Esophagus muscularis mucosa (tissue), 4 donors: Measurements from ENCODE around the gene HOXB9.

ENCODE experiments used
- EP300 ChIP-seq: sonication (generic); formaldehyde crosslinking; IDR thresholded peaks from one replicate; pipeline ENCODE4 v1.6.1; 2017; ENCODE audit warnings: antibody characterized with exemption
- POLR2A ChIP-seq: fragments of 450-650 bp; IDR thresholded peaks from one replicate; pipeline ENCODE4 v1.6.1; 2017; ENCODE audit warnings: antibody characterized with exemption, moderate library complexity, mild to moderate bottlenecking, low read depth
- POLR2AphosphoS5 ChIP-seq, 2 donors: sonication (generic); formaldehyde crosslinking; IDR thresholded peaks; one replicate each; pipeline ENCODE4 v1.6.1; 2017; ENCODE audit warnings: antibody characterized with exemption in 2 of 2
- TF ChIP-seq, protein P1 (sequence below), 3 experiments: fragments of 200-600 bp in 2 of 3; fragments of 450-650 bp in 1 of 3; sonication (generic) in 2 of 3; IDR thresholded peaks; one replicate each; pipeline ENCODE4 v1.5.1; 2017 to 2019; ENCODE audit warnings: antibody characterized with exemption in 3 of 3, mild to moderate bottlenecking in 2 of 3, moderate library complexity in 1 of 3

GRCh38 chr17:48588528-48588927 is 37.6 kb downstream of the HOXB9 start:
- no peak for TF ChIP-seq POLR2AphosphoS5 (IDR thresholded peaks at IDR 0.05)
- TF ChIP-seq, protein P1, sequence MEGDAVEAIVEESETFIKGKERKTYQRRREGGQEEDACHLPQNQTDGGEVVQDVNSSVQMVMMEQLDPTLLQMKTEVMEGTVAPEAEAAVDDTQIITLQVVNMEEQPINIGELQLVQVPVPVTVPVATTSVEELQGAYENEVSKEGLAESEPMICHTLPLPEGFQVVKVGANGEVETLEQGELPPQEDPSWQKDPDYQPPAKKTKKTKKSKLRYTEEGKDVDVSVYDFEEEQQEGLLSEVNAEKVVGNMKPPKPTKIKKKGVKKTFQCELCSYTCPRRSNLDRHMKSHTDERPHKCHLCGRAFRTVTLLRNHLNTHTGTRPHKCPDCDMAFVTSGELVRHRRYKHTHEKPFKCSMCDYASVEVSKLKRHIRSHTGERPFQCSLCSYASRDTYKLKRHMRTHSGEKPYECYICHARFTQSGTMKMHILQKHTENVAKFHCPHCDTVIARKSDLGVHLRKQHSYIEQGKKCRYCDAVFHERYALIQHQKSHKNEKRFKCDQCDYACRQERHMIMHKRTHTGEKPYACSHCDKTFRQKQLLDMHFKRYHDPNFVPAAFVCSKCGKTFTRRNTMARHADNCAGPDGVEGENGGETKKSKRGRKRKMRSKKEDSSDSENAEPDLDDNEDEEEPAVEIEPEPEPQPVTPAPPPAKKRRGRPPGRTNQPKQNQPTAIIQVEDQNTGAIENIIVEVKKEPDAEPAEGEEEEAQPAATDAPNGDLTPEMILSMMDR (IDR thresholded peaks at IDR 0.05), result no peak
- TF ChIP-seq POLR2A, result no peak
- no peak for TF ChIP-seq EP300
